CD4-positive, alpha-beta T cell treated with Interleukin-21 for 1 hour (primary cell): Measurements from ENCODE around the gene BLOC1S2.
"Not testable (repeated sequence)": the region's sequence is repeated elsewhere in the genome, so short reads cannot be mapped to it uniquely, and the experiment has no call there.

Source experiments
- DNase-seq: peaks from one replicate; pipeline ENCODE4 v3.0.0-alpha.2; 2020

Gene BLOC1S2

GRCh38 chr10:100286051-100287033 lies at the start of gene BLOC1S2:
Gene BLOC1S2 (minus strand): TSS chr10:100286680. CDS start chr10:100286659, 21 bp downstream.
- peak; percentile 88 for DNase-seq

DNA sequence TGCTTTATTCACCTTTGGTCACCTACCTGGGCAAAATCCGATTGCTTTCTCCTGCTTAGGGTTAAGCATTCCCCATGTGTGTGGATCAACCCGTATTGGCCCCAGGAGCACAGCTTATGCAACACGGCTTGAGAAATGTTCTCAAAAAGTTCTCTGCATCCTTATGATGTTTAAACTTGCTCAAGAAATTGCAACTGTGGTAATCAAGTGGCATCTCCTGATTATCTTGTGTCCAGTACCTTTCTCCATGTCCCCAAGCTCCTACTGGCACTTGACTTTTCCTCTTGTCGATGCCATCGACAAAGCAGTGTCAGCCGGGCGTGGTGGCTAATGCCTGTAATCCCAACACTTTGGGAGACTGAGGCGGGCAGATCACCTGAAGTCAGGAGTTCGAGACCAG lies 48.3 kb upstream of the BLOC1S2 start:
- DNase-seq, result no peak

DNA sequence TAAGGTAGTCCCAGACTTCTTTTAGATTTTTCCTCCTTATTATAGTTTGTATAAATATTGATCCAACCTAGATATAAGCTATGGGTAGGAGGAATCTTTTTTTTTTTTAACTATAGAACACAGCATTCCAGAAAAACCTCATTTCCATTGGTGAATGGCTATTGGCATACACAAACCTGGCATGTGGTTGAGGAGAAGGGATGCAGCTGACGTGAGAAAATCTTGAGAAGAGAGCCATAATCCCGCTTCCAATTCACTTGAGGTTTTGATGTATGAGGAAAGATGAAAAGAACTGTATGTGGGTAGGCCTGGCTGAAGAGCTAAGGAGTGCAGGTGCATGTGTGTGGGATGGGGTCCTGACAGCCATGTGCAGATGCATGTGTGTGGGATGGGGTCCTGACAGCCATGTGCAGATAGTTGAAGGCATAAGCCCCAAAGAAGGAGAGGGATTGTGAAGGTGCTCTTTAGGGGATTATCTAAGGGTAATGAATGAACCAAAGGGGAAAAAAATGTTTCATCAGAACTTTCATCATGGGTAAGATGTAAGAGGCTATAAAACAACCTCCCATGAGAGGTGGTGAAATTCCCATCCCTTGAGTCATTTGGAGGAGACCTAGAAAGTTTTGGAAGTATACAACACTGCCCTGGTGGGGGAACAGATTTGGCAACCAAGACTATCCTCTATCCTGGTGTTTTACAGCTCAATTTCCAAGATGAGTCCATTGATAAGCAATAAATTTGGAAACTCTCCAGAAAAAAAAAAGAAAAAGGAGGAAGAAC lies 47.4 kb upstream of the BLOC1S2 start:
- no peak for DNase-seq

- no peak for DNase-seq
Measured at GRCh38 chr10:100333106-100333505, 46.6 kb upstream of the BLOC1S2 start.

- DNase-seq, result no peak
Measured at GRCh38 chr10:100330079-100330478, 43.6 kb upstream of the BLOC1S2 start, which contains the start of gene PKD2L1. Gene PKD2L1 (minus strand): TSS chr10:100330228. CDS start chr10:100330103, 125 bp downstream.

- no peak for DNase-seq
Measured at GRCh38 chr10:100328198-100328597, 41.7 kb upstream of the BLOC1S2 start.

DNA sequence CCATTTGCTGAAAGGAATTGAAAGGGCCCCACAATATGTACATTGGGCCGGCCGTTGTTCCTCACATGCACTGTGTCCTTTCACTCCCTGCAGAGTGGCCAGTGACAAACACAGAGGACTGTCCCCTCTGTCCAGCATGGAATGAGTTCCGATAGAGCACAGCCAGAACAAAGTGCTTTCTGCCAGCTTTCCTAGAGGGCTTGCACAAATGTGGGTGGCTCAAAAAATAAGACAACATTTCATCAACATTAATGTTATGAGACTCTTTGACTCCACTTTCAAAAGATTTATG lies 41.2 kb upstream of the BLOC1S2 start:
- DNase-seq, result no peak

GRCh38 chr10:100327007-100327717 lies 40.7 kb upstream of the BLOC1S2 start:
- DNase-seq, result peak; percentile 28

- DNase-seq, result no peak
Measured at GRCh38 chr10:100325158-100325557, 38.7 kb upstream of the BLOC1S2 start.

DNA sequence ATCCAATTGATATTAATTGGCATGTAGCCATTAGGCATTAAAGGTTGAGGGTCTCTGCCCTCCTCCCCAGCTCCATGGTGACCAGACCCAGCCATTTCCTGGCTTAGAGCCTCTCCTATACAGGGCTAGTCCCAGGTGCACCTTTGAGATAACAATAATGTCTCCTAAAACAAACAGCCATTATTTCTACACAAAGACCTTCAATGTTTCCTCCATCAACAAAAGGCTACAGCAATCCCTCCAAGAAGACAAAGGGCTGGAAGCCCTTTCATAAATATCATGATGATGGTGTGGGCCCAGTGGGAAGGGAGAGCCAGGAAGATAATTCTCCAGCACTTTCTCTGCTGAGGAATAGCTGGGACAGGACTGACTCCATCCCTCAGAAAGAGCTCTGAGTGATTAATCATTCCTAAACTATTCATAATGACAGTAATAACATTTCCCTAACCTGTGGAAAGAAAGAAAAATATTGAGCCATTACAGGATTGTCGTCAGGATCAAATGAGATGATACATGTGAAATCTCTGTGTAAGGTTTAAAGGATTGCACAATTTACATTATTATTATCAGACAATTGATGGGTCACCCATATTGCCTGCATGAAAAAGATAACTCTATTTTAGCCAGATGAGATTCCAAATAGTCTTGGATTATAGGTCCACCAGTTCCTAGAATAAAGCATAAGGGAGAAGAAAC lies 33.4 kb upstream of the BLOC1S2 start:
- DNase-seq, result no peak

- DNase-seq, result no peak
Measured at GRCh38 chr10:100318207-100318606, 31.7 kb upstream of the BLOC1S2 start.

DNA sequence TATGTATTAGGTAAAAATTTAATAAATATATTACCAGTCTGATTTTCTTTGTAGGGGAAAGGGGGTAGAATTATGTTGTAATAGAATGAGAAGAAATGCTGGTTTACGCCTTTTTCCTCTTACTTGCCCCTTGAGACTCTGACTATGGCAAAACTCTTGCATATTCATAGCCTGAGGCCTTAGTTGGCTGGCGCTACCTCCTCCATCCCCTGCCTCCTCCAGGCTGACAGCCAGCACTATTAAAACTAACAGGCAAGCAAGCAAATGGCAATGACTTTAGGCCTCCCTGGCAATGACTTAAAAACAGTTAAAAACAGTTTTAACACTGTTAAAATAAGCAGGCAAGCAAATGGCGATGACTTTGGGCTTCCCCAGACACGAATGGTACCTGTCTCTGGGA lies 29.1 kb upstream of the BLOC1S2 start:
- no peak for DNase-seq

- DNase-seq, result no peak
Measured at GRCh38 chr10:100311298-100311697, 24.8 kb upstream of the BLOC1S2 start.

DNA sequence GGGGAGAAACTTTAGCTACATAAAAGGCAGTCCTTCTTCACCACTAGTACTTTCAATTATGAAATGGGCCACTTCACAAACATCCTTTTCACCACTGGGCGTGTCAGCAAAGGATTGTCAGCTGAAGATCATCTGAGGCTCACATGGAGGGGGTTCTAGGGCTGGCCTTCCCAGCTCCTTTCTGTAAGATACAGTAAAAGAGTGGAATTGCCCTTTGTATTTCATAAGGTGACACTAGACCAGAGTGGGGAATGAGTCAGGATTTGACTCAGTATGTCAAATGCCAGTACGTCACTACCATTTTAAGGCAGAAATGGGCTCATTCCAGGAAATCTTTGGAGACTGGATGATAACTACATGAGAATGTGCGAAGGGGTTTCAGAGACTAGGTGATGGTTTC lies 21.2 kb upstream of the BLOC1S2 start:
- no peak for DNase-seq

- no peak for DNase-seq
Measured at GRCh38 chr10:100306861-100307260, 20.4 kb upstream of the BLOC1S2 start.

DNA sequence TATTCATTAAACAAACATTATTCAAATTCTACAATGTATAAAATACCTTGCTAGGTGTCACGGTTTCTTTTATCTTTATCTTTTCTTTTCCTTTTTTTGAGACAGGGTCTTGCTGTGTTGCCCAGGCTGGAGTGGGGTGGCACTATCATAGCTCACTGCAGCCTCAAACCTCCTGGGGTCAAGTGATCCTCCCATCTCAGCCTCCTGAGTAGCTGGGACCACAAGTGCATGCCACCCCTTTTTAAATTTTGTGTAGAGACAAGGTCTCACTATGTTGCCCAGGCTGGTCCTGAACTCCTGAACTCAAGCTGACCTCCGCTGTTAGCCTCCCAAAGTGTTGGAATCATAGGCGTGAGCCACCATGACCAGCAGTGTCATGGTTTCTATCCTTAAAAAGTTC lies 17.9 kb upstream of the BLOC1S2 start:
- no peak for DNase-seq

- DNase-seq, result no peak
Measured at GRCh38 chr10:100303724-100304319, 17.3 kb upstream of the BLOC1S2 start.

DNA sequence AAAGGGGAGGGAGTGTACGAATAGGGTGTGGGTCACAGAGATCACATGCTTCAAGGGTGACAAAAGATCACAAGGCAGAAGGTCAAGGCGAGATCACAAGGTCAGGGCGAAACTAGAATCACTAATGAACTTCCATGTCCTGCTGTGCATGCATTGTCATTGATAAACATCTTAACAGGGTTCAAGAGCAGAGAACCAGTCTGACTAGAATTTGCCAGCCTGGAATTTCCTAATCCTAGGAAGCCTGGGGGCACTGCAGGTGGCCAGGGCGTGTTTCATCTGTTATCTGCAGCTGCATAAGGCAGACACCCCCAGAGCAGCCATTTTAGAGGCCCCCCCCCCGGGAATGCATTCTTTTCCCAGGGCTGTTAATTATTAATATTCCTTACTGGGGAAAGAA lies 14.6 kb upstream of the BLOC1S2 start:
- DNase-seq, result not testable (repeated sequence)

DNA sequence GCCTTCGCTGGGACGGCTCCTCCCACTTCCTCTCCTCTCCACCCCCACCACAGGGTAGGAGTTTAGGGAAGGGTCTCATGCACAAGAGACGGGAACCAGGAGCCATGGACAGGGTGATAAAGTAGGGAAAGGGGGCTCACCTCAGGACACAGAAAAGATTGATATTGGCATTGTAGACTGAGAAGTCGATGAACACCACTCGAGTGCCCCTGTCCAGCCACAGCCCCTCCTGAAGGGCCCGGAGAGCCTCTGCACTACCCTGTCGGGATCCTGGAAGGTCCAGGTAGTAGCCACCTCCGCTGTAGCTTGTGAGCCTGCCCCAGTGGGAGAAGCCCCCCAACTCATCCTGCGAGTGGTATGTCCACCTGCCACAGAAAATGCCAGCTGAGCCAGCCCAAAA lies 10.8 kb upstream of the BLOC1S2 start:
- DNase-seq, result no peak

GRCh38 chr10:100293066-100293465 lies 6.6 kb upstream of the BLOC1S2 start:
- no peak for DNase-seq

- not testable (repeated sequence) for DNase-seq
Measured at GRCh38 chr10:100292300-100292699, 5.8 kb upstream of the BLOC1S2 start.

DNA sequence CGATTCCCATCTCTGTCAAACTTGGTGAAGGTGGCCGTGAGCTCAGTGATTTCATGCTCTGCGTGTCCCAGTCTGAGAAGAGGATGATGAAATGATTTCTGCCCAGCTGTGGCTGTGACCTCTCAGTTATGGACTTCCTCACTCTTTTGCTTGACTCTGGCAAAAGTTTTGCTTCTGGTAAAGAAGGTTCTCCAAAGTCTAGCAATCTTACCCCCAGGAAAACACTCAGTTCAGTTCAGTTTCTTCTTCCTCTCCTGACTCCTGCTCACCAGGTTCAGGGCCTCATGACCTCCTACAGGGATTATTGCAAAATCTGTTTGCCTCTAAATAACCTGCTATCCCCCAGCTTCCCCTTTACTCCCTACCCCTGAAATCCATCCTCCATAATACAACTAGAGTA lies 4.9 kb upstream of the BLOC1S2 start:
- no peak for DNase-seq
